ENCODE results near the gene LBR. TPM values are rescaled to one million over a fixed set of nuclear protein-coding genes. Genes with fewer than 3 reads are reported as not detected.
A peak's percentile ranks its signal among the peaks of the same experiment; 100 is the strongest.

Gene LBR
- total and polyA plus RNA-seq, 2 experiments from 2014 or later: 22.0 to 27.0 TPM

- TF ChIP-seq CTCF (IDR thresholded peaks at IDR 0.05; ENCODE audit: low read depth, low read length): no peak
- no peak for DNase-seq (ENCODE audit: low read depth in 1 of 2, low spot score in 1 of 2)
- peaks cover 5% of the 10 kb centered on the region for H3K4me1 ChIP-seq (ENCODE audit: low read depth)
These were observed 33.1 kb upstream of the LBR start for GRCh38 chr1:225460737-225461532.

GRCh38 chr1:225460021-225460736 is 32.3 kb upstream of the LBR start:
- Histone ChIP-seq H3K9me3 (ENCODE audit: low read depth) (no peaks in the 10 kb centered on the region), H3K4me3 (no peak overlapping the region), H3K27ac (no peak overlapping the region), H3K36me3 (no peaks in the 10 kb centered on the region), H3K4me1 (ENCODE audit: low read depth) (peaks cover 5% of the 10 kb centered on the region), H3K27me3 (no peaks in the 10 kb centered on the region)
- TF ChIP-seq CTCF (IDR thresholded peaks at IDR 0.05; ENCODE audit: low read depth, low read length): no peak
- no peak for DNase-seq (ENCODE audit: low read depth in 1 of 2, low spot score in 1 of 2)

More at GRCh38 chr1:225460737-225461532, 33.1 kb upstream of the LBR start:
- Histone ChIP-seq H3K27me3 (no peaks in the 10 kb centered on the region), H3K36me3 (no peaks in the 10 kb centered on the region), H3K4me3 (no peak overlapping the region), H3K27ac (no peak overlapping the region), H3K9me3 (ENCODE audit: low read depth) (no peaks in the 10 kb centered on the region)

GRCh38 chr1:225458222-225458631 is 30.4 kb upstream of the LBR start:
- Histone ChIP-seq H3K27me3 (no peaks in the 10 kb centered on the region), H3K4me1 (ENCODE audit: low read depth) (no peaks in the 10 kb centered on the region), H3K27ac (no peak overlapping the region), H3K9me3 (ENCODE audit: low read depth) (no peaks in the 10 kb centered on the region), H3K4me3 (no peak overlapping the region), H3K36me3 (no peaks in the 10 kb centered on the region)
- TF ChIP-seq CTCF (IDR thresholded peaks at IDR 0.05; ENCODE audit: low read depth, low read length): no peak
- peak in 1 of 2 donors; percentile 65 for DNase-seq (ENCODE audit: low read depth in 1 of 2, low spot score in 1 of 2)

GRCh38 chr1:225454733-225455132 is 26.9 kb upstream of the LBR start:
- H3K27ac ChIP-seq: no peak overlapping the region
- peak in 1 of 2 donors; percentile 69 for DNase-seq (ENCODE audit: low read depth in 1 of 2, low spot score in 1 of 2)
- no peaks in the 10 kb centered on the region for H3K4me1 ChIP-seq (ENCODE audit: low read depth)

More at GRCh38 chr1:225454733-225455132, 26.9 kb upstream of the LBR start:
- TF ChIP-seq CTCF (IDR thresholded peaks at IDR 0.05; ENCODE audit: low read depth, low read length): no peak
- no peaks in the 10 kb centered on the region for H3K27me3 ChIP-seq
- no peaks in the 10 kb centered on the region for H3K36me3 ChIP-seq
- no peak overlapping the region for H3K4me3 ChIP-seq
- H3K9me3 ChIP-seq (ENCODE audit: low read depth): no peaks in the 10 kb centered on the region

Data from cardiac muscle cell (in vitro differentiated cells and primary cell).